HepG2 (cell line): ENCODE measurements around the gene FAM53B. TPM values are rescaled to one million over a fixed set of nuclear protein-coding genes. Genes with fewer than 3 reads are reported as not detected.

Experiments used
- KDM1A ChIP-seq: IDR thresholded peaks from 2 replicates; pipeline ENCODE4 v1.6.1; 2016; ENCODE audit warnings: missing compliant biosample characterization
- MYNN ChIP-seq: sonication (generic); formaldehyde crosslinking; IDR thresholded peaks from 2 replicates; pipeline ENCODE4 v1.4.0; 2020; ENCODE audit warnings: mild to moderate bottlenecking, low read depth, missing genetic modification reagents
- PAWR ChIP-seq: sonication (generic); formaldehyde crosslinking; IDR thresholded peaks from 2 replicates; pipeline ENCODE4 v1.4.0; 2020; ENCODE audit warnings: missing genetic modification reagents, mild to moderate bottlenecking, borderline replicate concordance
- RBM39 ChIP-seq: fragments of 200-400 bp; formaldehyde crosslinking; IDR thresholded peaks from one replicate; pipeline ENCODE4 v1.6.1; 2018; ENCODE audit warnings: antibody characterized with exemption, mild to moderate bottlenecking, low read depth, low read length; ENCODE audit not compliant: poor library complexity, severe bottlenecking
- RELA ChIP-seq: sonication (generic); formaldehyde crosslinking; IDR thresholded peaks from 2 replicates; pipeline ENCODE4 v1.4.0; 2020; ENCODE audit warnings: missing genetic modification reagents
- THYN1 ChIP-seq: sonication (generic); formaldehyde crosslinking; IDR thresholded peaks from 2 replicates; pipeline ENCODE4 v1.8.1; 2023; ENCODE audit warnings: low read depth, mild to moderate bottlenecking, moderate library complexity, missing genetic modification reagents, borderline replicate concordance
- TOE1 ChIP-seq: sonication (generic); formaldehyde crosslinking; IDR thresholded peaks from 2 replicates; pipeline ENCODE4 v1.4.0; 2020; ENCODE audit warnings: mild to moderate bottlenecking, missing genetic modification reagents
- ZHX1 ChIP-seq: sonication (generic); formaldehyde crosslinking; IDR thresholded peaks from 2 replicates; pipeline ENCODE4 v1.8.1; 2022; ENCODE audit warnings: low read depth, mild to moderate bottlenecking, missing genetic modification reagents
- ZNF205 ChIP-seq: IDR thresholded peaks from 2 replicates; pipeline ENCODE4 v1.6.1; 2018; ENCODE audit warnings: missing biosample characterization, missing genetic modification reagents
- ZNF232 ChIP-seq: sonication (generic); formaldehyde crosslinking; IDR thresholded peaks from 2 replicates; pipeline ENCODE4 v1.4.0; 2020; ENCODE audit warnings: missing genetic modification reagents, borderline replicate concordance
- ZNF607 ChIP-seq: sonication (generic); formaldehyde crosslinking; IDR thresholded peaks from 2 replicates; pipeline ENCODE4 v1.5.1; 2020; ENCODE audit warnings: missing genetic modification reagents, mild to moderate bottlenecking, borderline replicate concordance
- ZXDC ChIP-seq: sonication (generic); formaldehyde crosslinking; IDR thresholded peaks from 2 replicates; pipeline ENCODE4 v1.5.0; 2020; ENCODE audit warnings: mild to moderate bottlenecking, missing genetic modification reagents
- polyA plus RNA-seq, 8 experiments: library from polyadenylated mRNA; depleted of rRNA in 3 of 8; stranded (reverse) in 7 of 8; unstranded in 1 of 8; fragments of >200 nt; fragmentation: Illumina TruSeq in 4 of 8; extraction: Trizol in 4 of 8; gene quantifications; 2 replicates each; pipeline versions ENCODE4 v1.2.1 to v1.2.3, GENCODE V29; 2011 to 2016; ENCODE audit warnings: low read depth in 4 of 8, missing spikeins in 1 of 8, mixed read lengths in 1 of 8; ENCODE audit not compliant: insufficient read depth in 1 of 8
- total RNA-seq, 5 experiments: library from RNA; depleted of rRNA; stranded (reverse); fragments of >200 nt; fragmentation: Illumina TruSeq; extraction: Trizol; gene quantifications; 2 replicates each; pipeline ENCODE4 v1.2.3, GENCODE V29; 2016; ENCODE audit warnings: low read depth in 1 of 5

FAM53B gene
- total and polyA plus RNA-seq, 2 of the 13 experiments (the other 11 are each of a cell fraction or from before 2014, with no cell fraction given) = 6.4 to 19.3 TPM

GRCh38 chr10:124570646-124571045 is 173.5 kb downstream of the FAM53B start (continued):
- no peak for TF ChIP-seq ZXDC (CRISPR knock-in tag)
- TF ChIP-seq MYNN = no peak
- TF ChIP-seq PAWR (CRISPR knock-in tag) = no peak
- TF ChIP-seq ZNF205 (CRISPR knock-in tag) = no peak
- TF ChIP-seq TOE1 (CRISPR knock-in tag) = no peak
- no peak for TF ChIP-seq THYN1
- no peak for TF ChIP-seq ZNF232 (CRISPR knock-in tag)
- no peak for TF ChIP-seq RBM39
- no peak for TF ChIP-seq KDM1A (CRISPR knock-in tag)
- no peak for TF ChIP-seq ZNF607 (CRISPR knock-in tag)
- no peak for TF ChIP-seq RELA (CRISPR knock-in tag)
- no peak for TF ChIP-seq ZHX1 (CRISPR knock-in tag)
